ENCODE data around the gene INPP5F.
"Not testable (repeated sequence)": the region's sequence is repeated elsewhere in the genome, so short reads cannot be mapped to it uniquely, and the experiment has no call there.

The INPP5F gene

GRCh38 chr10:119784340-119785067 lies 58.7 kb downstream of the INPP5F start:
- TF ChIP-seq CTCF (IDR thresholded peaks at IDR 0.05; ENCODE audit: unreplicated experiment in 3 of 3), result no peak
- Mint-ChIP-seq H3K27me3 (ENCODE audit: low read depth) (no peaks in the 10 kb centered on the region), H3K27ac (peak overlapping the region in 2 of 3 experiments; percentile 1 to 12), H3K36me3 (ENCODE audit: low read depth) (peaks cover 8% of the 10 kb centered on the region), H3K9me3 (no peaks in the 10 kb centered on the region), H3K4me1 (peaks cover 5% of the 10 kb centered on the region), H3K4me3 (no peak overlapping the region)

DNA sequence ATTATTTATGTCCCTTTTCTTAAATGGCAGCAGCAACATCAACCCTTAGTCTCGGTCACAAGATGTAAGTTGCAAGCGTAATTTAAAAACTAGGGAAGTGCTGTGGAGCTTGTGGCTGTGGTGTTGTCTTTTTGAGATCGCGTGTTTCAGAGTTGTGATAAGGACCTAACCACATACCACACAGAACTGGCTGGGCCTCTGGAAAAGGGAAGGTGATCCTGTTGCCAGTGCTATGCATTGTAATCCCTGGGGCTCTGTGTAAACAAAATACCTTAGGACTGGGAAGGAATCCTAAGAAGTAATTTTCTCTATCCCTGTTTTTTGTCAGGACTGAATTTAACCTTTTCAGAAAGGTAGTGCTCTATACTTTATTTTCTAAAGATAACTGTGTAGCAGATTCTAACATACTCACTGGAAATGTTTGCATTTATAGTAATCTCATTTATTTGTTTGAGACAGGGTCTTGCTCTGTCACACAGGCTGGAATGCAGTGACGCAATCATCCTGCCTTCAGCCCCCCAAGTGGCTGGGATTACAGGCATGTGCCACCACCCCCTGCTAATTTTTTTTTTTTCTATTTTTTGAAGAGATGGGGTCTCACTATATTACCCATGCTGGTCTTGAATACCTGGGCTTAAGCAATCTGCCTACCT lies 60.4 kb downstream of the INPP5F start:
- Mint-ChIP-seq H3K27me3 (ENCODE audit: low read depth) (no peaks in the 10 kb centered on the region), H3K9me3 (no peaks in the 10 kb centered on the region), H3K4me1 (peaks cover 5% of the 10 kb centered on the region), H3K36me3 (ENCODE audit: low read depth) (peaks cover 7% of the 10 kb centered on the region), H3K4me3 (no peak overlapping the region), H3K27ac (peak overlapping the region in 1 of 3 experiments; percentile 47)
- TF ChIP-seq CTCF (IDR thresholded peaks at IDR 0.05; ENCODE audit: unreplicated experiment in 3 of 3), result no peak

DNA sequence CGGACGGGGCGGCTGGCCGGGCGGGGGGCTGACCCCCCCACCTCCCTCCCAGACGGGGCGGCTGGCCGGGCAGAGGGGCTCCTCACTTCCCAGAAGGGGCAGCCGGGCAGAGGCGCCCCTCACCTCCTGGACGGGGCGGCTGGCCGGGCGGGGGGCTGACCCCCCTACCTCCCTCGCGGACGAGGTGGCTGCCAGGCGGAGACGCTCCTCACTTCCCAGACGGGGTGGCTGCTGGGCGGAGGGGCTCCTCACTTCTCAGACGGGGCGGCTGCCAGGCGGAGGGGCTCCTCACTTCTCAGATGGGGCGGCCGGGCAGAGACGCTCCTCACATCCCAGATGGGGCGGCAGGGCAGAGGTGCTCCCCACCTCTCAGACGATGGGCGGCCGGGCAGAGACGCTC lies 69.3 kb downstream of the INPP5F start:
- H3K27ac Mint-ChIP-seq; H3K27me3 Mint-ChIP-seq (ENCODE audit: low read depth); H3K9me3 Mint-ChIP-seq; H3K4me3 Mint-ChIP-seq; H3K4me1 Mint-ChIP-seq: not testable (repeated sequence)
- H3K36me3 Mint-ChIP-seq (ENCODE audit: low read depth), result peaks cover 40% of the 10 kb centered on the region

DNA sequence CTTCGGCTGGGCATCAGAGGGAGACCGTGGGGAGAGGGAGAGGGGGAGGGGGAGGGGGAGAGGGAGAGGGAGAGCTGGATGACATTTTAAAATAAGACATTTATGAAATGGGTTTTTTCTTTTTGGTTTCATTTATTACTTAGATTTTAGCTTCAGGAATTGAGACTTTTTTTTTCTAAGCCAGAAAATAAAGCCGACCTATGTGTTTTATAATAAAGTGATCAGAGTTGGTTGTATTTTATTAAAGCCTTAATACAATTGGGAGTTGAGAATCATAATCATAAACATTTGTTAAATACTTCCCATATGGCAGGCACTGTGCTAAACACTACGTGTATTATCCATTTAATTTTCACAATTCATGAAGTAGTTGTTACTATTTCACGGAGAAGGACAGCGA lies 70.2 kb downstream of the INPP5F start:
- Mint-ChIP-seq H3K4me1 (no peaks in the 10 kb centered on the region), H3K36me3 (ENCODE audit: low read depth) (peaks cover 40% of the 10 kb centered on the region), H3K4me3 (no peak overlapping the region), H3K27me3 (ENCODE audit: low read depth) (no peaks in the 10 kb centered on the region), H3K27ac (no peak overlapping the region), H3K9me3 (no peaks in the 10 kb centered on the region)
- TF ChIP-seq CTCF (IDR thresholded peaks at IDR 0.05; ENCODE audit: unreplicated experiment in 3 of 3), result no peak

GRCh38 chr10:119801176-119801575 lies 75.3 kb downstream of the INPP5F start:
- peaks cover 30% of the 10 kb centered on the region for H3K36me3 Mint-ChIP-seq (ENCODE audit: low read depth)
- H3K9me3 Mint-ChIP-seq, result no peaks in the 10 kb centered on the region
- H3K4me1 Mint-ChIP-seq, result no peaks in the 10 kb centered on the region
- H3K4me3 Mint-ChIP-seq, result no peak overlapping the region
- H3K27ac Mint-ChIP-seq, result no peak overlapping the region
- H3K27me3 Mint-ChIP-seq (ENCODE audit: low read depth), result no peaks in the 10 kb centered on the region
- TF ChIP-seq CTCF (IDR thresholded peaks at IDR 0.05; ENCODE audit: unreplicated experiment in 3 of 3), result no peak

GRCh38 chr10:119801998-119802538 lies 76.2 kb downstream of the INPP5F start:
- Mint-ChIP-seq H3K36me3 (ENCODE audit: low read depth) (peaks cover 21% of the 10 kb centered on the region), H3K4me1 (no peaks in the 10 kb centered on the region), H3K9me3 (no peaks in the 10 kb centered on the region), H3K27me3 (ENCODE audit: low read depth) (no peaks in the 10 kb centered on the region), H3K27ac (no peak overlapping the region), H3K4me3 (no peak overlapping the region)
- no peak for TF ChIP-seq CTCF (IDR thresholded peaks at IDR 0.05; ENCODE audit: unreplicated experiment in 3 of 3)
